Mucosa of gallbladder (tissue), 1 donor: ENCODE measurements around the gene TMEM47. TPM values are rescaled to one million over a fixed set of nuclear protein-coding genes. Genes with fewer than 3 reads are reported as not detected.

Experiments used
- DNase-seq: peaks from one replicate; pipeline ENCODE4 v3.0.0-alpha.2; 2020; ENCODE audit warnings: low spot score
- total RNA-seq: library from RNA; stranded (reverse); gene quantifications from one replicate; pipeline ENCODE4 v1.2.1, GENCODE V29; 2021
- donor health status: DM: no; HTN: no; CAD: no.

Gene TMEM47
- total RNA-seq, 1 donor from 2014 or later = 27.5 TPM

DNA sequence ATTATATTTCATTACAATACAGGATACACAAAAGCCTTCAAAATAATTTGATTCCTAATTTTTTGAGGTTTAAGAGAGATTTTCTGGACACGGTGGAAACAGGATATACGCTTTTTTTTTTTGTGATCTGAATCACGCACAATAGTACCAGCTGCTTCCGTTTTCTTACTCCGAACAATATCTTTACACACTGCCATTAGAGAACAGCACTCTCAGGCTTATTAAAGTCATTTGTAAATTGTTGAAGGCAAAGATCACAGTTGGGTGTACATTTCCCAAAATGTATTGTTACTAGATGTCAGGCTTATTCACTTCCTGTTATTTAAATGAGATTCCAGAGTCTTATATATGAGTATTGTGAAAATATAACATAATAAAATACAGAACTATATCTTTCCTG is 71.5 kb downstream of the TMEM47 start:
- no peak for DNase-seq

DNA sequence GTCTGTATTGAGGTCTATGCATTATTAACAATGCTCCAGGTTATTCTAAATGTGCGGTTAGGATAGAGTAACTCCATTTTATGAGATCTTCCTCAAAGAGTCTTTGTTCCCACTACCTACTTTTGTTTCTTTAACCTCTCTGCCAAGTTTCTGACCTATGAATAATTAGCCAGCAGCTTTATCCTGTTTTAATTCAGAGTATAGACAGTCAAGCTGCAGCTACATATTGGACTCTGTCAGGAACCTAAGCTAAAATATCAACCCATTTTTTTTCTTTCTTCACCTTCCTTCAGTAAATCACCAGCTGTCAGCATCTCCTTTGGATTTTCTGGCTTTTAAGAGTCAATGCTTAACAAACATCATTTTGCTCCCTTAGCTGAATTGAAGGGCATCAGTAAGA is 72.3 kb downstream of the TMEM47 start:
- DNase-seq = no peak

DNA sequence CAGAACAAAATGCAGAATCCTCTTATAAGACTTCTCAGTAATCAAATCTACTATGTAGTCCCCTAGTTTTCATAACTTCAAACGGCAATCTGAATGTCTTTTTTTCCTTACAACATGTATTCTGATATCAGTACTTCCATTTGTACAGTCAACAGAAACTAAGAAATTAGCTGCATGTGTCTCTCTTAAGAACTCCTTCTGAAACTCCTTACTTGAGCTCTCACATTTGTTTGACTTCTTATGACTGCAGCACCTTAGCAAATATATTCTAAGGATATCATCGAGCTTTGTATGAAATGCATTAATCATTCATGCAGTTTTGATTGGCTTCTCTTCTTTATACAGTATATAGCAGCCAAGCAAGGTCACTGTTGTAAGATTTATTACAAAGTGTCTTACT is 77.0 kb downstream of the TMEM47 start:
- DNase-seq = no peak

DNA sequence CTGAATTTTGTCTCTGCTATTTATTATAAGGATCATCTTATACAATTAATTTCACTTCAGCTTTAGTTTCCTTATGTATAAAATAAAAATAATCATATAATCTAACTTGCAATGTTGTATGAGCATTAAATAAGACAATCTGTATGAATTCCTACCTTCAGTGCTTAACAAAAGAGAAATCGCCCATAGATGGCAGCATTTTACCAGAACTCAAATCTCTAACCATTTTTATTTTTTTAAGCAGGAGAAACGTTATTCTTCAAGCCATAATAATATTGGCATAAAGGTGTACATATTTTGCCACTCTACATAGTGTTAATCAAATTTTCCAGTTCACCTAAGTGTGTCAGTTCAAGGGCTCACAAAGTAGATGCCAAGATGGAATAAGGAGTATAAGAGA is 78.8 kb downstream of the TMEM47 start:
- peak; percentile 11 for DNase-seq
